HG03139 (cell line): ENCODE data around the gene CCNG2.

Experiments
- ATAC-seq: cut with Tn5 transposase; IDR thresholded peaks from one replicate; pipeline ENCODE4 v1.9.1; 2021; ENCODE audit not compliant: unreplicated experiment

Gene CCNG2

GRCh38 chr4:77201343-77201742 lies 44.3 kb downstream of the CCNG2 start:
- ATAC-seq, result no peak

- no peak for ATAC-seq
These were observed 44.9 kb downstream of the CCNG2 start for GRCh38 chr4:77201857-77202256.

GRCh38 chr4:77202491-77202890 lies 45.5 kb downstream of the CCNG2 start:
- ATAC-seq, result no peak

- ATAC-seq, result no peak
These were observed 46.6 kb downstream of the CCNG2 start for GRCh38 chr4:77203380-77204197.

- ATAC-seq, result no peak
These were observed 47.6 kb downstream of the CCNG2 start for GRCh38 chr4:77204621-77205020.

GRCh38 chr4:77209012-77209411 lies 52.0 kb downstream of the CCNG2 start:
- ATAC-seq, result no peak

GRCh38 chr4:77209936-77210335 lies 52.9 kb downstream of the CCNG2 start:
- ATAC-seq, result no peak

- no peak for ATAC-seq
These were observed 58.1 kb downstream of the CCNG2 start for GRCh38 chr4:77215107-77215506.

GRCh38 chr4:77217526-77217925 lies 60.5 kb downstream of the CCNG2 start:
- ATAC-seq, result no peak

GRCh38 chr4:77219266-77219665 lies 62.3 kb downstream of the CCNG2 start:
- no peak for ATAC-seq
